A673 (cell line): Measurements from ENCODE around the gene PDE11A. TPM values are rescaled to one million over a fixed set of nuclear protein-coding genes. Genes with fewer than 3 reads are reported as not detected.

Experiments used
- BruUV-seq: library from RNA; stranded (reverse); fragments of 400-500 nt; replicated peaks from 2 replicates; lab custom pipeline; 2021; lab: Mats Ljungman, UMichigan
- CTCF ChIA-PET: fragments of 300-600 bp; sonication (Branson Sonifier 250); formaldehyde crosslinking; loops from one replicate; lab custom pipeline; 2022; ENCODE audit warnings: antibody characterized with exemption; lab: Charles Lee
- POLR2A ChIA-PET: fragments of 300-600 bp; sonication (Branson Sonifier 250); formaldehyde crosslinking; loops from one replicate; lab custom pipeline; 2022; ENCODE audit warnings: antibody characterized with exemption; ENCODE audit not compliant: low non-redundant PET; lab: Charles Lee
- DNase-seq: peaks from one replicate; pipeline ENCODE4 v3.0.0-alpha.2; 2015; ENCODE audit warnings: low spot score
- H3K27ac ChIP-seq: fragments of 200-600 bp; sonication (generic); 2 replicates; pipeline ENCODE4 v1.5.1; 2016; ENCODE audit warnings: mixed run types, low read depth, mild to moderate bottlenecking, mixed read lengths, antibody characterized with exemption, low read length; ENCODE audit not compliant: poor library complexity, severe bottlenecking
- H3K27me3 ChIP-seq: fragments of 200-600 bp; sonication (generic); replicated peaks from 2 replicates; pipeline ENCODE4 v1.6.1; 2017; ENCODE audit warnings: mixed run types, low read depth, mild to moderate bottlenecking, mixed read lengths, antibody characterized with exemption, low read length; ENCODE audit not compliant: insufficient read depth, poor library complexity
- H3K36me3 ChIP-seq: fragments of 200-600 bp; sonication (generic); 2 replicates; pipeline ENCODE4 v1.6.1; 2016; ENCODE audit warnings: mixed run types, mild to moderate bottlenecking, mixed read lengths, antibody characterized with exemption, low read length; ENCODE audit not compliant: insufficient read depth, poor library complexity, severe bottlenecking
- H3K4me1 ChIP-seq: fragments of 200-600 bp; sonication (generic); 2 replicates; pipeline ENCODE4 v1.6.1; 2017; ENCODE audit warnings: mixed run types, mild to moderate bottlenecking, mixed read lengths, antibody characterized with exemption, low read length; ENCODE audit not compliant: insufficient read depth, poor library complexity, severe bottlenecking
- H3K4me3 ChIP-seq: fragments of 200-600 bp; sonication (generic); 2 replicates; pipeline ENCODE4 v1.5.1; 2016; ENCODE audit warnings: low read depth, mixed run types, mild to moderate bottlenecking, mixed read lengths, low read length; ENCODE audit not compliant: poor library complexity, severe bottlenecking
- H3K9me3 ChIP-seq: fragments of 200-600 bp; sonication (generic); 2 replicates; pipeline ENCODE4 v1.6.1; 2016; ENCODE audit warnings: mixed run types, low read depth, mild to moderate bottlenecking, mixed read lengths, antibody characterized with exemption, low read length; ENCODE audit not compliant: poor library complexity, severe bottlenecking
- EZH2 ChIP-seq: fragments of 200-600 bp; sonication (generic); IDR thresholded peaks from 2 replicates; pipeline ENCODE4 v1.6.1; 2017; ENCODE audit warnings: borderline replicate concordance, low read depth, mild to moderate bottlenecking, mixed read lengths, antibody characterized with exemption, low read length; ENCODE audit not compliant: poor library complexity, severe bottlenecking
- intact Hi-C: fragments of 100-400 bp; cut with micrococcal nuclease; formaldehyde crosslinking; loops from one replicate; pipeline ENCODE4 v1.10.0; 2022; ENCODE audit not compliant: unreplicated experiment
- total RNA-seq: library from RNA; stranded (reverse); gene quantifications from 2 replicates; pipeline ENCODE4 v1.2.3, GENCODE V29; 2021
- TF ChIP-seq, protein P1 (sequence below): fragments of 300-800, 200-600 bp; sonication (generic); conservative IDR thresholded peaks from 2 replicates; pipeline ENCODE4 v1.5.1; 2017; ENCODE audit warnings: low read depth, mild to moderate bottlenecking, antibody characterized with exemption, low read length, moderate library complexity, mixed read lengths

Gene PDE11A
- total RNA-seq, 1 experiment from 2014 or later, result not detected

- BruUV-seq, result no TSS peak
- Histone ChIP-seq H3K9me3 (no peaks in the 10 kb centered on the region), H3K4me1 (no peaks in the 10 kb centered on the region), H3K4me3 (no peak overlapping the region), H3K27ac (no peak overlapping the region), H3K36me3 (no peaks in the 10 kb centered on the region), H3K27me3 (no peaks in the 10 kb centered on the region)
- TF ChIP-seq, protein P1, sequence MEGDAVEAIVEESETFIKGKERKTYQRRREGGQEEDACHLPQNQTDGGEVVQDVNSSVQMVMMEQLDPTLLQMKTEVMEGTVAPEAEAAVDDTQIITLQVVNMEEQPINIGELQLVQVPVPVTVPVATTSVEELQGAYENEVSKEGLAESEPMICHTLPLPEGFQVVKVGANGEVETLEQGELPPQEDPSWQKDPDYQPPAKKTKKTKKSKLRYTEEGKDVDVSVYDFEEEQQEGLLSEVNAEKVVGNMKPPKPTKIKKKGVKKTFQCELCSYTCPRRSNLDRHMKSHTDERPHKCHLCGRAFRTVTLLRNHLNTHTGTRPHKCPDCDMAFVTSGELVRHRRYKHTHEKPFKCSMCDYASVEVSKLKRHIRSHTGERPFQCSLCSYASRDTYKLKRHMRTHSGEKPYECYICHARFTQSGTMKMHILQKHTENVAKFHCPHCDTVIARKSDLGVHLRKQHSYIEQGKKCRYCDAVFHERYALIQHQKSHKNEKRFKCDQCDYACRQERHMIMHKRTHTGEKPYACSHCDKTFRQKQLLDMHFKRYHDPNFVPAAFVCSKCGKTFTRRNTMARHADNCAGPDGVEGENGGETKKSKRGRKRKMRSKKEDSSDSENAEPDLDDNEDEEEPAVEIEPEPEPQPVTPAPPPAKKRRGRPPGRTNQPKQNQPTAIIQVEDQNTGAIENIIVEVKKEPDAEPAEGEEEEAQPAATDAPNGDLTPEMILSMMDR, result no peak
- no peak for TF ChIP-seq EZH2
- no peak for DNase-seq
- ChIA-PET POLR2A (no interaction called here), CTCF (no interaction called here)
- intact Hi-C loops, result no loop called here
These were observed 241.6 kb downstream of the PDE11A start for GRCh38 chr2:177830881-177831386.

- TF ChIP-seq EZH2, result no peak
- TF ChIP-seq, protein P1, result no peak
- Histone ChIP-seq H3K9me3 (no peaks in the 10 kb centered on the region), H3K27ac (no peak overlapping the region), H3K4me3 (no peak overlapping the region), H3K36me3 (no peaks in the 10 kb centered on the region), H3K27me3 (no peaks in the 10 kb centered on the region), H3K4me1 (no peaks in the 10 kb centered on the region)
- ChIA-PET POLR2A (no interaction called here), CTCF (no interaction called here)
- DNase-seq, result no peak
- no TSS peak for BruUV-seq
- intact Hi-C loops, result no loop called here
These were observed 244.0 kb downstream of the PDE11A start for GRCh38 chr2:177828557-177828956.

- ChIA-PET CTCF (no interaction called here), POLR2A (interaction anchor here (0.6 kb wide), 1 partner anchor 302 kb away, joined by 4 read pairs; no protein-coding TSS in a partner anchor)
- intact Hi-C loops, result no loop called here
- no peak for TF ChIP-seq EZH2
- TF ChIP-seq, protein P1, result no peak
- no peaks in the 10 kb centered on the region for H3K27me3 ChIP-seq
- H3K9me3 ChIP-seq, result no peaks in the 10 kb centered on the region
- BruUV-seq, result no TSS peak
- H3K27ac ChIP-seq, result no peak overlapping the region
- H3K4me3 ChIP-seq, result no peak overlapping the region
- DNase-seq, result no peak
- no peaks in the 10 kb centered on the region for H3K36me3 ChIP-seq
- no peaks in the 10 kb centered on the region for H3K4me1 ChIP-seq
These were observed 245.7 kb downstream of the PDE11A start for GRCh38 chr2:177826897-177827296.
